HG03064 (cell line): Measurements from ENCODE around the gene ODAD2.
"Not testable (repeated sequence)": the region's sequence is repeated elsewhere in the genome, so short reads cannot be mapped to it uniquely, and the experiment has no call there.

ENCODE experiments used
- ATAC-seq: cut with Tn5 transposase; IDR thresholded peaks from one replicate; pipeline ENCODE4 v1.9.1; 2021; ENCODE audit warnings: low read depth; ENCODE audit not compliant: unreplicated experiment

Gene ODAD2

GRCh38 chr10:27969931-27970330 lies 28.9 kb downstream of the ODAD2 start:
- ATAC-seq: not testable (repeated sequence)

- ATAC-seq: no peak
Measured at GRCh38 chr10:27959093-27959715, 39.7 kb downstream of the ODAD2 start.

- ATAC-seq: not testable (repeated sequence)
Measured at GRCh38 chr10:27958383-27958782, 40.5 kb downstream of the ODAD2 start.

- ATAC-seq: no peak
Measured at GRCh38 chr10:27950242-27950564, 48.7 kb downstream of the ODAD2 start.

- no peak for ATAC-seq
Measured at GRCh38 chr10:27949528-27950241, 49.2 kb downstream of the ODAD2 start.

GRCh38 chr10:27948186-27948585 lies 50.7 kb downstream of the ODAD2 start:
- ATAC-seq: no peak

GRCh38 chr10:27947540-27947939 lies 51.3 kb downstream of the ODAD2 start:
- ATAC-seq: no peak

GRCh38 chr10:27944005-27944404 lies 54.9 kb downstream of the ODAD2 start:
- ATAC-seq: no peak

- no peak for ATAC-seq
Measured at GRCh38 chr10:27914888-27915287, 84.0 kb downstream of the ODAD2 start.

- no peak for ATAC-seq
Measured at GRCh38 chr10:27912231-27912630, 86.6 kb downstream of the ODAD2 start.

GRCh38 chr10:27911539-27911938 lies 87.3 kb downstream of the ODAD2 start:
- ATAC-seq: no peak

- ATAC-seq: no peak
Measured at GRCh38 chr10:27911011-27911410, 87.9 kb downstream of the ODAD2 start.

GRCh38 chr10:27908231-27908630 lies 90.6 kb downstream of the ODAD2 start:
- ATAC-seq: no peak

GRCh38 chr10:27899485-27899884 lies 99.4 kb downstream of the ODAD2 start:
- not testable (repeated sequence) for ATAC-seq

- no peak for ATAC-seq
Measured at GRCh38 chr10:27899058-27899457, 99.8 kb downstream of the ODAD2 start.

- no peak for ATAC-seq
Measured at GRCh38 chr10:27893358-27893954, 105.4 kb downstream of the ODAD2 start.

GRCh38 chr10:27890971-27891370 lies 107.9 kb downstream of the ODAD2 start:
- no peak for ATAC-seq

GRCh38 chr10:27889518-27889917 lies 109.4 kb downstream of the ODAD2 start:
- ATAC-seq: no peak

GRCh38 chr10:27884185-27884641 lies 114.7 kb downstream of the ODAD2 start:
- ATAC-seq: no peak

- ATAC-seq: no peak
Measured at GRCh38 chr10:27878281-27878680, 120.6 kb downstream of the ODAD2 start.

- ATAC-seq: no peak
Measured at GRCh38 chr10:27865221-27865635, 133.7 kb downstream of the ODAD2 start.

- ATAC-seq: no peak
Measured at GRCh38 chr10:27861781-27862180, 137.1 kb downstream of the ODAD2 start.
